ENCODE results near the gene NODAL. TPM values are rescaled to one million over a fixed set of nuclear protein-coding genes. Genes with fewer than 3 reads are reported as not detected.
A peak's percentile ranks its signal among the peaks of the same experiment; 100 is the strongest.

Gene NODAL
- total and polyA plus RNA-seq, 2 donors from 2014 or later, result not detected

GRCh38 chr10:70441895-70442309, 421 bp upstream of the NODAL start:
- Histone ChIP-seq H3K4me3 (ENCODE audit: low read length in 3 of 3) (no peak overlapping the region), H3K36me3 (ENCODE audit: control insufficient read depth in 2 of 3, insufficient read depth in 3 of 3, low read length in 3 of 3) (no peaks in the 10 kb centered on the region), H3K4me1 (ENCODE audit: control insufficient read depth in 2 of 3, insufficient read depth in 2 of 3, low read depth in 1 of 3, low read length in 3 of 3) (peaks cover 0 to 9% (median 0%) of the 10 kb centered on the region in 3 donors), H3K9ac (ENCODE audit: low read length in 3 of 3) (no peak overlapping the region), H3K27me3 (ENCODE audit: control insufficient read depth, insufficient read depth, low read length) (peaks cover 23% of the 10 kb centered on the region), H3K27ac (ENCODE audit: low read depth in 2 of 2, low read length in 2 of 2) (no peak overlapping the region), H3K9me3 (ENCODE audit: control insufficient read depth in 2 of 3, insufficient read depth in 1 of 3, low read length in 3 of 3) (no peaks in the 10 kb centered on the region)
- no peak for TF ChIP-seq CTCF (IDR thresholded peaks at IDR 0.05; ENCODE audit: borderline replicate concordance, extremely low read depth, insufficient read depth)
- DNase-seq (peak in 1 of 5 donors; percentile 32), FAIRE-seq (no peak)
- intact Hi-C loops (cut with DNase I), result no loop called here

- peak in 4 of 5 donors; percentile 17 to 58 (median 48) for DNase-seq
- Histone ChIP-seq H3K36me3 (ENCODE audit: control insufficient read depth in 2 of 3, insufficient read depth in 3 of 3, low read length in 3 of 3) (no peaks in the 10 kb centered on the region), H3K9ac (ENCODE audit: low read length in 3 of 3) (no peak overlapping the region), H3K9me3 (ENCODE audit: control insufficient read depth in 2 of 3, insufficient read depth in 1 of 3, low read length in 3 of 3) (no peaks in the 10 kb centered on the region), H3K27me3 (ENCODE audit: control insufficient read depth, insufficient read depth, low read length) (peaks cover 23% of the 10 kb centered on the region), H3K27ac (ENCODE audit: low read depth in 2 of 2, low read length in 2 of 2) (no peak overlapping the region), H3K4me1 (ENCODE audit: control insufficient read depth in 2 of 3, insufficient read depth in 2 of 3, low read depth in 1 of 3, low read length in 3 of 3) (peaks cover 0 to 9% (median 0%) of the 10 kb centered on the region in 3 donors), H3K4me3 (ENCODE audit: low read length in 3 of 3) (peak overlapping the region in 2 of 3 donors; percentile 10 to 26)
- TF ChIP-seq CTCF (IDR thresholded peaks at IDR 0.05; ENCODE audit: borderline replicate concordance, extremely low read depth, insufficient read depth), result no peak
- intact Hi-C loops (cut with DNase I), result no loop called here
- no peak for FAIRE-seq
Measured at GRCh38 chr10:70440296-70441160, 953 bp downstream of the NODAL start.

- no peaks in the 10 kb centered on the region for H3K36me3 ChIP-seq (ENCODE audit: control insufficient read depth in 2 of 3, insufficient read depth in 3 of 3, low read length in 3 of 3)
- H3K9ac ChIP-seq (ENCODE audit: low read length in 3 of 3), result no peak overlapping the region
- FAIRE-seq (no peak), DNase-seq (no peak)
- intact Hi-C loops (cut with DNase I), result no loop called here
- H3K27me3 ChIP-seq (ENCODE audit: control insufficient read depth, insufficient read depth, low read length), result peaks cover 18% of the 10 kb centered on the region
- no peak for TF ChIP-seq CTCF (IDR thresholded peaks at IDR 0.05; ENCODE audit: borderline replicate concordance, extremely low read depth, insufficient read depth)
- no peaks in the 10 kb centered on the region for H3K9me3 ChIP-seq (ENCODE audit: control insufficient read depth in 2 of 3, insufficient read depth in 1 of 3, low read length in 3 of 3)
- no peak overlapping the region for H3K4me3 ChIP-seq (ENCODE audit: low read length in 3 of 3)
- H3K27ac ChIP-seq (ENCODE audit: low read depth in 2 of 2, low read length in 2 of 2), result no peak overlapping the region
- peaks cover 0 to 9% (median 0%) of the 10 kb centered on the region in 3 donors for H3K4me1 ChIP-seq (ENCODE audit: control insufficient read depth in 2 of 3, insufficient read depth in 2 of 3, low read depth in 1 of 3, low read length in 3 of 3)
Measured at GRCh38 chr10:70437721-70438120, 3.8 kb downstream of the NODAL start.
